HS-5 (cell line): ENCODE results near the gene CHST13.

ENCODE experiments used
- DNase-seq: peaks from one replicate; pipeline ENCODE4 v3.0.0-alpha.2; 2012; ENCODE audit warnings: low read depth

The CHST13 gene

DNA sequence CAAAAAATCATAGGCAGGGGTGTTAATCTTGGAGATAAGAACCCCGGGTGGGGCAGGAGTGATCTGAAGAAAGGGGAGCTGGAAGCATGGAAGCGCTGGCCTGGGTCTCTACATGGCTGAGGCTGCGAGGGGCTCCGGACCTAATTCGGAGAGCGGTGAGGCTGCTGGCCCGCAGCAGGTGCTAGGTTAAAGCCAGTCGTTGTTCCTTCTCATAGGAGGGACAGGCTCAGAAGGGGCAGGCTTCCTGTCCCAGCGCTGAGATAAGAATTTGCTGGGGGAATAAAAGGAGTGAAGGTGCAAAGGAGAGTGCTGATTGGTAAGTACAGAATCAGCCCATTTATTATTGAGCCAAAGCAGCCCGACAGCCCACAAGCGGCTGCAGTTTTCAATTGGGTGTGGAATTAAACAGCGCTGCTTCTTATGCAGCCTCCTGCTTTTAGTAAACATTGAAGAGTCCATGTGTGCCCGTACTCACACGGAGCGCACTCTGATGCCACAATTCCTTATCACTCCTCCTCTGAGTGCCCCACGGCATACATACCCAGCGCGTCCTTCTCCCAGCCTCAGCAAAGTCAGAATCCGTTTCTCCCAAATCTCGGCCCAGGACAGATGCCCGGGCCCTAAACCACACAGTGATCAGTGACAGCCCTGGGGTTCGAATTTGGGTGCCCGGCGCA is 17.1 kb downstream of the CHST13 start:
- DNase-seq, result no peak

DNA sequence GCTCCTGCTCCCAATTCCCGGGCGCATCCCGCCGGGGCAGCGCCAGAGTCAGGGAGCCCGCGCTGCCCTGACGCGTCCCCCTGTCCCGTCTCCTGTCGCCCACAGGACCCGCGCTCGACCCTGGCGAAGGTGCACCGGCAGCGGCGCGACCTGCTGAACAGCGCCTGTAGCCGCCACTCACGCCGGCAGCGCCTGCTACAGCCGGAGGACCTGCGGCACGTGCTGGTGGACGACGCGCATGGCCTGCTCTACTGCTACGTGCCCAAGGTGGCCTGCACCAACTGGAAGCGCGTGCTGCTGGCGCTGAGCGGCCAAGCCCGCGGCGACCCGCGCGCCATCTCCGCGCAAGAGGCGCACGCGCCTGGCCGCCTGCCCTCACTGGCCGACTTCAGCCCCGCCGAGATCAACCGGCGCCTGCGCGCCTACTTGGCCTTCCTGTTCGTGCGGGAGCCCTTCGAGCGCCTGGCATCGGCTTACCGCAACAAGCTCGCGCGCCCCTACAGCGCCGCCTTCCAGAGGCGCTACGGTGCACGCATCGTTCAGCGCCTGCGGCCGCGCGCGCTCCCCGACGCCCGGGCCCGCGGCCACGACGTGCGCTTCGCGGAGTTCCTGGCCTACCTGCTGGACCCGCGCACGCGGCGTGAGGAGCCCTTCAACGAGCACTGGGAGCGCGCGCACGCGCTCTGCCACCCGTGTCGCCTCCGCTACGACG is 17.8 kb downstream of the CHST13 start:
- no peak for DNase-seq

DNA sequence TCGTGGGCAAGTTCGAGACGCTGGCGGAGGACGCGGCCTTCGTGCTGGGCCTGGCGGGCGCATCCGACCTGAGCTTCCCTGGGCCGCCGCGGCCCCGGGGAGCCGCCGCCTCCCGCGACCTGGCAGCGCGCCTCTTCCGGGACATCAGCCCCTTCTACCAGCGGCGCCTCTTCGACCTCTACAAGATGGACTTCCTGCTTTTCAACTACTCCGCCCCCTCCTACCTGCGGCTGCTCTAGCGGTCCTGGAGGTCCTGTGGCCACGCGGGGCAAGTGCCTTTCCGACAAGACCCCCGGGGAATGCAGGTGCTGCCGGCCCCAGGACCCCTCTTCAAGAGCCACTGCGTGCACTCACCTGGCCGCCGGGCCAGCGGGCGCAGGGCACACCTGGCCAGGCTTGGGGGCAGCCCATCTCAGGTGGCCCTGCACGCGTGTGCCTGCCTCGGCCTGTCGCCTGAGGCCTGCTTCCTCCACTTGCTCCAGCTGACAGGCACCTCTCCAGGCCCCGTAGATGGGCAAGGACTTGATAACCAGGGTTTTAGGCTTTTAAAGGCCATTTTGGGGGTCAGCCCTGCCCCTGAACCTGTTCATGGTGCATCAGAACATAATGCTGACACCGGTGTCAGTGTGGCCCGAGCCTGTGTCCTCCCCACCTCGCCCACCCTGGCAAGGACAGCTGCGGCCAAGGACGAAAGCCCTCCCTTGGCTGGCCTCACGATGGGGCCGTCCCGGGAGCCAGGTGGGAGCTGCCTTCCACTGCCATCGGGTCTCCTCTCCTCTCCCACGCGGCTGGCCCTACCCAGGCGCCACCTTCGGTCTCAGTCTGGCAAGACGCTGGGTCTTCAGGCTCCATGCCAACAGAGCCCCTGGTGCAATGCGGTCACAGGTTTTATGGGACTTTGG is 18.6 kb downstream of the CHST13 start:
- no peak for DNase-seq

DNA sequence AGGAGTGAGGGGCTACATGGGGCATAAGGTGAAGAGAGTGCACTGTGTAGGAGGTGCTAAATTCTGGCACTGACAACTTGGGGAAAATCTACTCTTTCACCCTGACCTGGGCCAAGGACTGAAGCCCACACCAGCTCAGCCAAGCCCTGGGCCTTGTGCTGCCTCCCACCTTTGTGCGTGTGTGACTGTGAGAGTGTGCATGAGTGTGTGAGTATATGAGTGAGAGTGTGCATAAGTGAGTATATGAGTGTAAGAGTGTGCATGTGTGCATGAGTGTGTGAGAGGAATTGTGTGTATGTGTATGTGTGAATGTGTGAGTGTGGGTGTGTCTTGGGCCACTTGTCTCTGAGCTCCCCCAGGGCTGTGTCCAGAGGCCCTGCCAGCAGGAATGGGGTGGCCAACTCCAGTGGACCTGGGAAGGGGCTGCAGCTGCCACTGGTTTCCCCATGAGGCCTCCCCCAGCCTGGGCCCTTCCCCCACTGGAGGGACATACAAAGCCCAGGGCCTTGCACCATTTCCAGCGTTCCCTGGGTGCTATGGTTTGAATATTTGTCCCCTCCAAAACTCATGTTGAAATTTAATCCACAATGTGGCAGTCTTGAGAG is 19.6 kb downstream of the CHST13 start:
- no peak for DNase-seq

- no peak for DNase-seq
Observed at GRCh38 chr3:126544596-126545281, 20.8 kb downstream of the CHST13 start.

DNA sequence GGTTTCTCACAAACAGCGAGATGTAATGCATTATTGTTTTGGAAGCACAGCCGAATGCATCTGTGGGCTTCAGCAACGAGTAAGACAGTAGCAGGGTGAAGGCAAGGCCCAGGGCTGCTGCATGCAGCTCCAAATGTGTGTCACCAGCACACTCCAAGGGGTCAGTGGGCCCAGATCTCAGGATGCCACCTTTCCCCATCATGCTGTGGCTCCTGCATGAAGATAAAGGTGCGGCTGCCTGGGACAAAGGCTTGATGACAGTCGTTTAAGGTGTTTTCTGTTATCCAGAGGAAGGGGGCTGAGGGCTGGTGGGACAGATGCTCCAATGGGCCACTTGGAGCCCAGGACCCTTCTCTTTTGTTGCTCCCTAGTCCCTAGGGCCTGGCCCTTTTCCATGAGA is 21.6 kb downstream of the CHST13 start:
- DNase-seq, result no peak

GRCh38 chr3:126546013-126546412 is 22.1 kb downstream of the CHST13 start:
- no peak for DNase-seq

- no peak for DNase-seq
Observed at GRCh38 chr3:126546549-126547239, 22.7 kb downstream of the CHST13 start.

DNA sequence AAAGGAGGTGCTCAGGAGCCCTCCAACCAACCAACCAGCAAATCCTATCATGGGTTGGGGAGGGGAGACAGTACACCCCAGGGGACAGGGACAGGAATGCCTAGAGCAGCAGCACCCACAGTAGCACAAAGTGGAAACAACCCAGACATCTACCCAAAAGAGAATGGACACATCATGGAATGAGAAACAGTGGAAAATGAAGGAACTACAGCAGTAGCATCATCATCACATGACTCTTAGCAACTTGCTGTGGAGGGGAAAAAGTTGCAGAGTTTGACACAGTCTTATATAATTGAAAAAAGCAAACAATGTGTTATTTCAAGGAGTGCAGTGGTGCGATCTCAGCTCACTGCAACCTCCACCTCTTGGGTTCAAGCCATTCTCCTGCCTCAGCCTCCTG is 23.8 kb downstream of the CHST13 start:
- DNase-seq, result no peak

DNA sequence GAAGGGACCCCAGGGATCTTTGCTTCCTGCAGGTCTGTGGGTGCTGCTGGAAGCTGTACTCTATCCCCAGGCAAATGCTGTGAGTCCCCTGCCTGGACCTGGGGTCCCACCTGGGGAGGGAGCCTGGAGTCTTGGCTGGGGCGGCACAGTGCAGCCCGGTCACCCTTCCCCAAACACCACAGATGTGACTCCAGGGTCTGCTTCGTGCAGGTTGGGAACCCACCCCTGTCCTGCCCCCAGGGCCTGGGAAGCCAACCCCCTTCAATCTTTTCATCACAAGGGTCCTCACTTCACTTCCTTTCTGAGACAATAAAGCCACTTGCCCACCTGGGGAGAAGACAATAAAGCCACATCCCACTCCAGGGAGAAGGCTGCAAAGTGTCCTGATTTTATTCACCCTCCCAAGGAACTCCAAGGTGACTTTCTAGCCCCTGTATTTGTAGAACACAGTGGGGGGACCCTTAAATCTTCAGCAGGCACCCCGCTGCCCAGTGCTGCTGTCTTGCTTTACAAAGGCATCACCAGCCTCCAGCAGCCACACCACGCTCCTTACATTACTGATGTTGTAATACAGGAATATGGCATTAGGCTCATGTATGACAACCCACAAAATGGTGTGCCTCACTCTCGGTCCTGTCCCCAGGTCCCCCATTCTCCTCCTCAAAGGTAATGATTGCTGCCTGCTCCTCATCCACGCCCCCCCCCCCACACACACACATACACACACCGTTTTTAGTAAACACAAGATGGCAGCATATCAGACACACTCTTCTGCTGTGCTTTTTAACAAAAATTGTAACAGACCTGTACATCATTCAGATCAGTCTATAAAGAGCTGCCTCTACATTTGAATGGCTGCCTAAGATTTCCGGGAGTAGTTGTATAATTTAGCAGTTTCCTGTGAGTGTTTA is 24.9 kb downstream of the CHST13 start:
- no peak for DNase-seq

- DNase-seq, result no peak
Observed at GRCh38 chr3:126549861-126550487, 26.0 kb downstream of the CHST13 start.

GRCh38 chr3:126550488-126551051 is 26.6 kb downstream of the CHST13 start:
- DNase-seq, result no peak

DNA sequence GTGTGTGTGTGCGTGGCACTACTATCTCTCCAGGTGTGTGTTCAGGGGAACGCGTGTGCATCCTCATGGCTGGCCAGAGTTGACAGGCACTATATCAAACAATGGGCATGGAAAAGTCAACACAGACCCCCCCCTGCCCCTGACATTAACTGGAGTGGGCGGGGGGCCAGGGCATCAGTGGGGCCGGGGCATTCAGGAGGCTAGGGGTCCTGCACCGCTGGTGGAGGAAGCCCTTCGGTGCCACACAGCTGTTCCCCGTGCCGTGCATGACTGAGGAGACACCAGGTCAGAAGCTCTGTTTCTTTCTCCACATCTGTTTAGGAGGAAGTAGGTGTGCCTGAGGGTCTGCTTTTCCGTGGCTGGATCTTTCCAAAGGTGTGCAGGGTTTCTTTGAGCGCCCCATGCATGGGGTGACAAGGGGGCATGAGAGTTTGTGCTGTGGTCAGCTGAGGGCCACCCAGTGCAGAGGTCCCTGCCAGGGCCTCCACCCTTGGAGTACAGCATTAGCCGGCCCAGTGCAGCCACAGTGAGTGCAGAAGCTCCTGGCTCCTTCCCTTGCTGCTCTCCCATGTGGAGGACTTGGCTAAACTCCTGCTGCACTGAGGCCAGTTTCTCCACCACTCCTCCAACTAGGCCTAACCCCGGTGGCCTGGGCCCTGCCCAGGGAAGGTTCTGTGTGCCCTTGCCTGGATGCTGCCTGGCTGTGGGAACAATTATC is 27.3 kb downstream of the CHST13 start:
- DNase-seq, result no peak

DNA sequence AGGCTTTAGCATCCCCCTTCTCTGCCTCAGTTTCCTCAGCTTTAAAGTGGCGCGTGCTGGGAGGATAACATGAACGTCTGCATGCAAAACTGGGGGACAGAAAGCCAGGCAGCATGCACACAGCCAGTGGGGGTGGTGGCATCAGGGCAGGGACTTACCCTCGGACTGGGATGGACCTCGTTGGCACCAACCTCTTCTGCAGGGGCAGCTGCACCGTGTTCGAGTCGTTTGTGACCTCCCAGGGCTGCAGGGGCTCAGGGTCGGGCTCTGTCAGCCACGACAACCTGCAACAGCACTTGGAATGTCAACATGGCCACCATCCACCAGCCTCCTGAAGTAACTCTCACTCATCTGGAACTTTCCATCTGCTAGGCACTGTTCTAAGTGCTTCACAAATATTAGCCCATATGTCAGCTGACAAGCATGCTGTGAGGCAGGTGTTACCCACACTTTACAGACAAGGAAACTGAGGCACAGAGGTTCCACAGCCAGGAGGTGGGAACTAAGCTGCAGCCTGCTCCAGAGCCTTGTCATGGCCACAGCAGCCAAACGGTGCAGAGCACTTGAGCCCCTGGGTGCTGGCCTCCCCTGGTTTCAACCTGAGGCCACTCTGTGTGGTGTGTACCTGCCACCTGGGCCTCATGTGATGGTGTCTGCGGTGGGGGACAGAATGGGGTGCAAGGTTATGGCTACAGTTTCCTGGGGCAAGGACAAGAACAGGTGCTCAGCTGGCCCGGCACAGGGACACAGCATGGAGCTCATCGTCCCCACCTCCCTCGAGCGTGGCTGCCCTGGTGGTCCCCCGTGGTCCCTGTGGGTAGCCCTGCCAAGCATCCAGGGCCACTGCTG is 28.1 kb downstream of the CHST13 start:
- DNase-seq, result no peak

DNA sequence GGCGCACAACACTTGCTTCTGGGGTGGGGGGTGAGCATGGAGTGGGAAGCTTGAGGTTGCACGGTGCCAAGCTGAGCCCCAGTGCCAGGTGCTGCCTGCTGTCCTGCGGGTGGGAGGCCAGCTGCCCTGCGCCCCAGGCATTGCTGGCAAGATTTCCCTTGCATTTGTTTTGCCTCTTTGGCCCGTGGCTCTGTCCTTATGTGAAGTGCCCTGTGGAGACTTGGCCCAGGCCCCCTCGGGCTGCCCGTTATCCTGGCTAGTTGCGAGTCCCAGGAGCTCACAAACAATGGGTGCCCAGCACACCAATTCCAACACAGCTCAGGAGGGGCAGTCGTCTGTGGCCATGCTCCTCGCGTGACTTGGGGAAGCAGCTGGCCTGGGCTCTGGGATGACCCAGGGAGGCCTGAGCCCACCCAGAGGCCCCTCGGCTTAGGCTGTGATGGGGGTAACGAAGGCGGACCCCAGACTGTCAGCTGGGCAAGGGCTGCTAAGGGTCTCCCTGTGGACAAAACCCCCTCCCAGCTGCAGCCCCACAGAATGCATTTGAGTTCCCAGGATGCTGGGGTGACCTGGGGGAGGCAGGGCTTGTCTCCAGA is 28.8 kb downstream of the CHST13 start:
- no peak for DNase-seq

DNA sequence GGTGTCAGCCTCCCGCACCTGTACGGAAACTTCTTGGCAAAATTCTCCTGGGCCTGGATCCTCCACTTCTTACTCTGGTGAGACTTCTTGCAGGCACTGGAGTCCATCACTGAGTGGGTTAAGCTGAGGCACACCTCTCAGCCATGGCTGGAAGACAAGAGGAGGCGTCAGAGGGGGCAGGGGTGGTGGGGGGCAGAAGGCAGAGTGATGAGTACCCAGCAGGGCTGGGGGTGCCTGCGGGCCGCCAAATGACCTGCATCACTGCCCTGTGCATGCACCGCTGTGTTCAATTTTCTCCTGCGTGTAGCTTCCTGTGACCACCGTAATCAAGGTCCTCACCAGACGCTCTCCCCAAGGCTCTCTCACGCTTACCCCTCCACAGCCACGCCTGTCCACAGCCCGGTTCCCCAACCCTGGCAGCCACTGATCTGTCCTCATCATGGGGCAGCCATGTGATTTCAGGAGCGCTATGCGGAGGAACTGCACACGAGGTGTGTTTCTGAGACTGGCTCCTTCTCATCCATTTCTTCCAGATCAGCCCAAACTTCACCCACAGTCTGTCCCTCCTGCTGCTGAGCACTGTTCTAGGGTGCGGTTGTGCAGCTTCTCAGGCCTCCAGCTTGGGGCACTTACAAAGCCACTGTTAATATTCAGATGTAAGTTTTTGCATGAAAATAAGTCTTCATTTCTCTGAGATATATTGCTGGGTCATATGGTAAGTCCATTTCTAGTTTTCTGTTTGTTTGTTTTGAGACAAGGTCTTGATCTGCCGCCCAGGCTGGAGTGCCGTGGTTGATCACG is 29.5 kb downstream of the CHST13 start:
- no peak for DNase-seq
